ENCODE measurements around the gene MPRIP.
"Not testable (repeated sequence)": the region's sequence is repeated elsewhere in the genome, so short reads cannot be mapped to it uniquely, and the experiment has no call there.

MPRIP gene

DNA sequence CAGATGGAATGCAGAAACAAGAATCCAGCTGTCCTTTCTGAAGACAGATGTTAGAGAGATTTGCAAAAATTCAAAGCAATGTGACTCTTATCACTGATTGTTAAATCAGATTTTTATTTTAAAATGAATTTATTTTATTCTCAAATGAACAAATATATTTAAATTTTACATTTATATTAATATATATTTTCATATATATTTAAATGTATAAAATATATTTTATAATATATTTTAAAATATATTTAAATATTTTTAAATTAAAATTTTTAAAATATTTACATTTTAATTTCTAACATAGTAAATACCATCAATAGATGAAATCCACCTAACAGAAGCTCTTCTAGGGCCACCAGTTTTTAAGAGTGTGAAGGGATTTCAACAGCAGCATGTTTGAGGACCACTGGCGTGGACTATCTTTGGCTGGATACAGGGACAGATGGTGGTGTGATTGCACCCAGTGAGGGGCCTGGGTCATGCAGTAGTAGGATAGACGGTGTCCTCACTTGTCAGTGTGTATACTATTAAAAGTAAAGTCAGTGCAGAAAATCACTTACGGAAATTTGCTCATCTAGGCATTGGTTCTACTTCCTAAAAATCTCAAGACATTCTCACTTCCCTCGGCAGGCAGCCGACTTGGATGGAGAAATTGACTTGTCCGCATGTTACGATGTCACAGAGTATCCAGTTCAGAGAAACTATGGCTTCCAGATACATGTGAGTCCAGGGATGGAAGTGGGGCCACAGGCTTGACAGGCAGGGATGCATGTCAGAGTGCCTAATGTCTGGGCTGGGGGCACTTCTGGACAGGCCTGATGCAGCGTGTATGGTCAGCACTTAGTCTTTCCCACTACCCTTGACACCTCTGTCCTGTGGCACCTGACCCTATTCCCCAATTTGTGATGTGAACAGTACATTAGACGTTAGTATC, 107.5 kb downstream of the MPRIP start:
- DNase-seq (ENCODE audit: low spot score) = no peak

DNA sequence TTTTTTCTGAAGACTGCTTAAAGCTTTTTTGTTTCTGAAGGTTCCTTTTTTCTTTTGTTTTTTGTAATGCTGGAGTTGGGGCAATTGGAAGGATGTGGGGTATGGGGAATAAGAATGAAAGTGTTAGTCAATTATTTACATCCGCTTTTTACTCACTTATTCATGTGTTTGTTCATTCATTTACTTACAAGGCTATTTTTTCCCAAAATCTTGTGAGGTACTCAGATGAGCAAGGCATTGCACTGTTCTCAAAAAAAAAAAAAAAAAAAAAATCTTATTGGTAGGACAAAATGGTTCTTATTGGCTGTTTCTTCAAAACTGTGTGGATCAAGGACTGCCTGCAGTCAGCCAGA, 108.2 kb downstream of the MPRIP start:
- DNase-seq (ENCODE audit: low spot score) = peak; percentile 77

DNA sequence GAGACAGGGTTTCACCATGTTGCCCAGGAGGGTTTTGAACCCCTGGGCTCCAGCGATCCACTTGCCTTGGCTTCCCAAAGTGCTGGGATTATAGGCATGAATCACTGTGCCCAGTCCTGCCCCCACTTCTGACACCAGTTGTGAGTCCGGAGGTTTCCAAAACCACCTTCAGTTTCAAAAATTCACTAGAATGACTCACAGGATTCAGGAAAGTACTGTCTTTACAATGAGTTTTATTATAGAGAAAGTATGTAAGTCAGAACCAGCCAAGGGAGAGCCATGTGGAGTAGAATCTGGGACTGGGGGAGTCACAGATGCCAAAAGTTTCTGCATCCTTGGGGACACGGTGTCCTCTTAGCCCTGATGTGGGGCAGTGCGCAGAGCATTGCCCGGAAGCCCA, 108.8 kb downstream of the MPRIP start:
- DNase-seq (ENCODE audit: low spot score) = peak; percentile 82

DNA sequence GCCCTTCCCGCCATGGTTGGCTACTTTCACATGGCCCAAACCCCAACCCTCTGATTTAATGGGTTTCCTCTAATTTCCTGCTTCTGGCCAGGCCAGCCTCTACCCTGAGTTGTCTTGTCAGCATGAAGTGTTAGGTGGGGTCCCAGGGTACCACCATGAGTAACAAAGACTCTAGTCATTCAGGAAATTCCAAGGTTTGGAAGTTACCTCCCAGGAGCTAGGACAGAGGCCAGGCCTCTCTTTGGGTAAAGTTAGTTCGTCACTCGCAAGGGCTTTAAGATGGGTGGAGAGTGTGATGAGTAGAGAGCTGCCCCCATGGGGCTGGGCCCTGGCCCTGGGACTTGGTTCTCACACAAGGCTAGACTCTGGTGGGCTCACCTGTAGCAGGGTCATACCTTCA, 109.3 kb downstream of the MPRIP start:
- DNase-seq (ENCODE audit: low spot score) = no peak

DNA sequence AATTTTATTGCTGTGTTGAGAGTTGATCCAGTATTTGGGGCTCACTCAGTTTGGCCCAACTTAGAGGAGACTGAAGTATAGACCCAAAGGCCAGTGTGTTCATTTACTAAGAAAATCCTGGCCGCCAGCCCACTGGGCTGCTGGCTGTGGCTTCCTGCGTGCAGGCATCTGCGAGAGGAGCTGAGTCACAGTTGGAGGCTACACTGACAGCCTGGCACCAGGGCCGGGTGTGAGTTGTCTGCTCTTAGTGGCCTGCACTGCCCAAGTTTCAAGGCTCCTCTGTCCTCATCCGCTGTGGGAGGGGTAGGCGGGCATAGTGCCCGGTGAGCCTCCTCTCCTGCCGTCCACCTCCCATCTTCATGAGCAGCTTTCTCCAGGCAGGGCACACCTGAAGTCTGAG, 109.7 kb downstream of the MPRIP start:
- DNase-seq (ENCODE audit: low spot score) = peak; percentile 71

DNA sequence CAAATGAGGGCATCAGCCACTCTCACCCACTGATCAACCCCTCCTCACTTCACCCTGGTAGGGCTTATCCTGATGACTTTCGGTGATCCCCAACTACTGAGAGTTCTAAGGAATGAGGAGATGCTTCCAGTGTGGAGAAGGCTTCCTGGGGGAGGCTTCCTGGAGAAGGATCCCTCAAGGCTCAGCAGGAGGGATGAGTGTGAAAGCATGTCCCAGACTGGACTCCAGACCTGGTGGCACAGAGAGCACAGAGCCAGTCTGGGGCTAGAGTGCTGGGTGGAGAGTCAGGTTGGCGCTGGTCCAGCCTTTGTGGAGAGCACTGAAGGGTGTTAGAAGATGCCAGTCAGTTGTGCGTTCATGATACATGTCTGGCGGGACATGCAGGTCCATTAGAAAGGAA, 110.1 kb downstream of the MPRIP start:
- DNase-seq (ENCODE audit: low spot score) = no peak

DNA sequence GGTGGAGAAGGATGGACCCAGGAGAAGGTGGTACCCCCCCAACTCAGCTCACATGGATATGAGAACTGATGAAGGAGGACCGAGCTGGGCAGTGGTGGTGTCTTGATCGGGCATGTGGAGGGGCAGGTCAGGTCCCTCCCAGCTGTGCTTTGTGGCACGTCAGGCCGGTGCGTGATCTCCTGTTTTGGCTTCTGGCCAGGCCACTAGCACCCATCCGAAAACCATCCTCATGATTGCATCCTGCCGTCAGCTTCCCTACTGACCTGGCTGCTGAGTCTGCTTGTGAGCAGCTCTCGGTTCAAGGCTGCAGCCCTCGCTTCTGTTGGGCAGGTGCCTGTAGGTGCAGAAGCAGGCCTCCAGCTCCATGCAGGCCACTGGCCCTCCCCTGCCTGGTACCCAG, 110.8 kb downstream of the MPRIP start:
- no peak for DNase-seq (ENCODE audit: low spot score)

DNA sequence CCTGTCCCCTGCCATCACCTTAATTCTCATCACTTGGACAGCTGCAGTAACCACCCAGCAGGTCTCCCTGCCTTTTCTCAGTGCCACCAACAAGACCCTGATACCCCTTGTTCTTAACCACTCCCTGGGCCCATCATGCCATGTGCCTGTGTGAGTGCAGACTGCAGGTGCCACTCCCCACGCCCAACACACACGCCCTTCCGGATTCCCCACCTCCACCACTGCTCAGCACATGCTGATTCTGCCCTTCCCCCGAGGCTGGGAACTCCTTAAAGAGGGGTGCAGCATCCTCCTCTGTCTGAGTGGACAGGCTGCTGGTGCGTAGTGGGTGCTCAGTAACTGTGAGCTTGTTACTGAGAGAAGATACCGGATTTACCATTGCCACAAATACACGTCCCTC, 111.5 kb downstream of the MPRIP start:
- no peak for DNase-seq (ENCODE audit: low spot score)

DNA sequence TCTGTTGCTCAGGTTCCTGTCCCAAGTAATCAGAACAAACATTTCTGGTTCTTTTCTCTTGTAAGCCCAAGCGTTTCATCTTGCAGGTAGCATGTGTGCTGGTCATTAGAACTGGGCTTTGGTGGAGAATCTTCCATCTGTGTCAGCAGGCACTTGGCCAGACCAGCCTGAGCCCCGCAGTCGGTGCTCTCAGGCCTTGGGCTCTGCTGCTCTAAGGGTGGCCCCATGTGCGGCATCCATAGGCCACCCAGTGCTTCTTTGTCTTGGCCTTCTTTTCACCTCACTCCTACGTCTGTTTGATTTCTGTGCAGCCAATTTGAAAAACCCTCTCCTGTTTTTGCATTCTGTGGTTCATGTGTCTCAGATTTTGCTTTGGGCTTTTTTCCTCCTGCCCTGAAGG, 112.3 kb downstream of the MPRIP start:
- DNase-seq (ENCODE audit: low spot score) = no peak

DNA sequence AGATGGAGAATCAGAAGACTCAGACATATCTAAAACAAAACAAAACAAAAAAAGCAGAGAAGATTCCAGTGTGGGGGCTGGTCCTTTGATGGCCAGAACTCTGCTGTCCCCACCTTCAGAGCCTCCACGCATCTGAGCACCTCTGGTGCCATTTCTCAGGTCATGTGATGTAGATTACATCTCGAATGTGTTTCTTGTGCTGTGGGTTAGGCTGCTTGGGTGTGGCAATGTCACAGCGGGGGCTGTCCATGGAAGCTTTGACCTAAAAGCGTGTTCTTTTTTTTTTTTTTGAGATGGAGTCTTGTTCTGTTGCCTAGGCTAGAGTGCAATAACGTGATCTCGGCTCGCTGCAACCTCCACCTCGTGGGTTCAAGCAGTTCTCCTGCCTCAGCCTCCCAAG, 112.7 kb downstream of the MPRIP start:
- no peak for DNase-seq (ENCODE audit: low spot score)

DNA sequence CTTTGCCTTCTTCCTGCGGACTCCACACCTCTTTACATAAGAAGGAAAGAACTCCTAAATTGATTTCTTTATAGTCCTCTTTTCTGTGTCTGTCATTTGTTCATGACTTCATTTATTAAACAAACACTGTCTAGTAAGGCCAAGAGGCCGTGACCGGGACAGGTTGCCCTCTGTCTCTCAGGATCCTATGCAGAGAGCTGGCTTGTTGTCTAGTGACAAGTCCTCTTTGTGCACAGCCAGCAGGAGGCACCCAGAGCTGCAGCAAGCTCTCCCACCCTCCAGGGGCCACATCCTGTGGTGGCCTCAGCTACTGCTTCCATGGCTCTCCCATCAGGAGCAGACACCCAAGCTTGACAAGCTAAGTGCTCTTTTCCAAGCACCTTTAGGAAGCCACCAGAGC, 113.3 kb downstream of the MPRIP start:
- DNase-seq (ENCODE audit: low spot score) = no peak

DNA sequence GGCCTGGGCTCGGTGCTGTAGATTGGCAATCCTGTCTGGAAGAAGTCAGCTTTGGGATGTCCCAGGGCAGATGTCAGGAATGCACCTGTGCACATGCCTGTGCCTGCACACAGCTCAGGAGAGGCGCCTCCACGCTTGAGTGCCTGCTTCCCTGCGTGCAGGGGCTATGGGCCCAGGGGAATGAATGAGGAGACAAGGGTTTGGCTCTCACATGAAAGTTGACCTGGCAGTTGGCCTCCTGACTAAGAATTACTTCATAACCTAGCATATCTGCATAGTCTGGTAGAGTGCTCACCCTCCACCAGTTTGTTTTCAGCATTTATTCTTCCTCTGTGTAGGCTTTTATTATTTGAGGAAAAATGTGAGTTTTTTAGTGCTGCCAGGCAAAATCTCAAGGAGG, 113.8 kb downstream of the MPRIP start:
- DNase-seq (ENCODE audit: low spot score) = no peak

DNA sequence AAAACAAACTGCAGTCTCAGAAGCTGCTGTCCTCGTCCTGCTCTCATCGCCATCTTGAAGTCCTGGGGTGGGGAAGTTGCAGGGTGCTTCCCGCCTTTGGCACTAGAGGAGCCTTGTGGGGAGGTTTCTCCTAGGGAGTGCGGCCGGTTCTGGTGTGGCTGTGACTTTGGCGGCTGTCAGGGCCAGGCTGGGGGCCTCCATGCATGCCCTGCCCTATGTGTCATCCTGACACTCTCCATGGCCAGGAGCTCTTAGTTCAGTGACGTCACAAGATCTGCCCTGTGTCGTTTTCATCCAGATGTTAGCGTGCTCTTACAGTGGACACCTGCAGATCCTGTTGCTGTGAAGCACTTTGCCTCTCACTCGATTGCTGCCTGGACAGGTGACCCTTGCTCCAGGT, 114.3 kb downstream of the MPRIP start:
- no peak for DNase-seq (ENCODE audit: low spot score)

DNA sequence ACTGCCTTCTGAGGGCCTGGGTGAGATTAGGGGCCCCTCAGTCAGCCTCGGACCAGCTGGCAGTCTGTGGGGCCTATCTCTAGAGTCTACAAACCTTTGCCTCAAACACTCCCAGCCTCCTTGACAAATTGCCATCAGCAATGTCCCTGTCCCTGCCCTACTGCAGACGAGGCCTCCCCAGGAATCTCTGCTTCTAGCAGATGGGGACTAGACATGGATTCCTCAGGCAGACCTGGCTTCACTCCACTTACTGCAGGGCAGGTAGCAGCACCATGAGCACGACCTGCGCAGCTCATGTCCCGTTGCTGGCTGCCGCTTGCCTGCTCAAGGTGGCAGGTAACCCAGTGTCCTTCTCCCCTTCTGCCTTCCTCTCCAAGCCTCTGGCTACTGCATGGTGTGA, 114.8 kb downstream of the MPRIP start:
- DNase-seq (ENCODE audit: low spot score) = no peak

DNA sequence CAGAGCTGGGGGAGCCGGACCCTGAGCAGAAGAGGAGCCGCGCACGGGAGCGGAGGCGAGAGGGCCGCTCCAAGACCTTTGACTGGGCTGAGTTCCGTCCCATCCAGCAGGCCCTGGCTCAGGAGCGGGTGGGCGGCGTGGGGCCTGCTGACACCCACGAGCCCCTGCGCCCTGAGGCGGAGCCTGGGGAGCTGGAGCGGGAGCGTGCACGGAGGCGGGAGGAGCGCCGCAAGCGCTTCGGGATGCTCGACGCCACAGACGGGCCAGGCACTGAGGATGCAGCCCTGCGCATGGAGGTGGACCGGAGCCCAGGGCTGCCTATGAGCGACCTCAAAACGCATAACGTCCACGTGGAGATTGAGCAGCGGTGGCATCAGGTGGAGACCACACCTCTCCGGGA, 116.2 kb downstream of the MPRIP start:
- DNase-seq (ENCODE audit: low spot score) = not testable (repeated sequence)

DNA sequence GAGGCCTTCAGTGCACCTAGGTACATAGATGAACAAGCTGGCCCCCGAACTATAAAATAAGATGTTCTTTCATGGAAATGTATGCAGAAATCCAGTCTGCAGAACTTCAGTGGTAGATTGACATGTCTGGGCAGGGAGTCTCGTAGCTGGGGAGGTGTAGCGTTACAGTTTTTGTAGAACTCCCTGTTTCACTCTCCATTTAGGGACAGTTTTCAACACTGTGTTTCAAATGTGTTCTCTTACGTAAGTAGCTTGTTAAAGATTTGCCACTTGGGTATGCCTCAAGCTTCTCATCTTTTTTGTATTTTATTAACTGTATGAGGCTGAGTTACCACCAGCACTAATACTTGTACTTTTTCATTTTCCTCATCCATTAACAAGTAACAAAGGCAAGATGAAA, 117.3 kb downstream of the MPRIP start:
- no peak for DNase-seq (ENCODE audit: low spot score)

DNA sequence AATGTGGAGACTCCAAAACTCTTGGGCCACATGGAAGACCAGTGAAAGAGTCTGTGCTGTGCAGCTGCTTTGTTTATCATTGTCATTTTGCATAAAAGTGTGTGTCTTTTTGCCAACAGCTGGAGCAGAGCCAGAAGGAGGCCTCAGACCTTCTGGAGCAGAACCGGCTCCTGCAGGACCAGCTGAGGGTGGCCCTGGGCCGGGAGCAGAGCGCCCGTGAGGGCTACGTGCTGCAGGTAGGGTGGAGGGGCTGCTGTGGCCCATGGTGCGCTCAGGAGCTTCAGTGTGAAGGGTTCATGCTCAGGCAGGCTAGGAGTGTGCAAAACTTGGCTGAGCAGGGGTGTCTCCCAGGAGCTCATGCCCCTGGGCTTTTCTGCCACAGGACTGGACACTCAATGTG, 118.9 kb downstream of the MPRIP start:
- no peak for DNase-seq (ENCODE audit: low spot score)

DNA sequence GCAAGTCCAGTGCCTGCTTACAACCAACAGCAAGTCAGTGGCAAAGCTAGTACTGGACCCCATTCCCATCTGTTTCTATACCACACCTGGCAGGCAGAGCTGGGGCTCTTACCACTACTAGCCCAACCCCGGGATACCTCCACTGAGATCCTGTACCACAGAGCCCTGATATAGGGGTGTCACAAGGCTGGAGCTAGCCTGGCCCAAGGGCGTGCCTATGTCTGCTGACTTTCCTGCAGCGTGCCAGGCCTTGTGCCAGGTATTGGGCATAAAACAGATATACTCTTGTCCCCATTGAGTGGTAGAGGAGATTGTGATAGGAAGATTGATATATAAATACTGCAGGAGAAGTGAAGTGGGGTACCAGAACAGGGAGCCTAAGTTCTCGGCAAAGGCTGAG, 119.5 kb downstream of the MPRIP start:
- DNase-seq (ENCODE audit: low spot score) = no peak

DNA sequence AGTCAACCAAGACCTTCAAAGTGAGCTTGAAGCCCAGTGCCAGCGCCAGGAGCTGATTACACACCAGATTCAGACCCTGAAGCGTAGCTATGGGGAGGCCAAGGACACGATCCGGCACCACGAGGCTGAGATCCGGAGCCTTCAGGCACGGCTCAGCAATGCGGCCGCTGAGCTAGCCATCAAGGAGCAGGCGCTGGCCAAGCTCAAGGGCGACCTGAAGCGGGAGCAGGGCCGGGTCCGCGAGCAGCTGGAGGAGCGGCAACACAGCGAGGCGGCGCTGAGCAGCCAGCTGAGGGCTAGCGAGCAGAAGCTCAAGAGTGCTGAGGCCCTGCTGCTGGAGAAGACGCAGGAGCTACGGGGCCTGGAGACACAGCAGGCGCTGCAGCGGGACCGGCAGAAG, 121.9 kb downstream of the MPRIP start:
- DNase-seq (ENCODE audit: low spot score) = no peak

DNA sequence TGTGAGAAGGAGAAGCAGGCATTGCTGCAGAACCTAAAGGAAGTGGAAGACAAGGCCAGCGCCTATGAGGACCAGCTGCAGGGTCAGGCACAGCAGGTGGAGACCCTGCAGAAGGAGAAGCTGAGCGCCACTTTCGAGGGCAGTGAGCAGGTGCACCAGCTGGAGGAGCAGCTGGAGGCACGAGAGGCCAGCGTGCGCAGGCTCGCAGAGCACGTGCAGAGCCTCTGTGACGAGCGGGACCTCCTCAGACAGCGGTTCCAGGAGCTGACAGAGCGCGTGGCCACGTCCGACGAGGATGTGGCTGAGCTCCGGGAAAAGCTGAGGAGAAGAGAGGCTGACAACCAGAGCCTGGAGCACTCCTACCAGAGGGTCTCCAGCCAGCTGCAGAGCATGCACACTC, 122.4 kb downstream of the MPRIP start:
- DNase-seq (ENCODE audit: low spot score) = no peak

DNA sequence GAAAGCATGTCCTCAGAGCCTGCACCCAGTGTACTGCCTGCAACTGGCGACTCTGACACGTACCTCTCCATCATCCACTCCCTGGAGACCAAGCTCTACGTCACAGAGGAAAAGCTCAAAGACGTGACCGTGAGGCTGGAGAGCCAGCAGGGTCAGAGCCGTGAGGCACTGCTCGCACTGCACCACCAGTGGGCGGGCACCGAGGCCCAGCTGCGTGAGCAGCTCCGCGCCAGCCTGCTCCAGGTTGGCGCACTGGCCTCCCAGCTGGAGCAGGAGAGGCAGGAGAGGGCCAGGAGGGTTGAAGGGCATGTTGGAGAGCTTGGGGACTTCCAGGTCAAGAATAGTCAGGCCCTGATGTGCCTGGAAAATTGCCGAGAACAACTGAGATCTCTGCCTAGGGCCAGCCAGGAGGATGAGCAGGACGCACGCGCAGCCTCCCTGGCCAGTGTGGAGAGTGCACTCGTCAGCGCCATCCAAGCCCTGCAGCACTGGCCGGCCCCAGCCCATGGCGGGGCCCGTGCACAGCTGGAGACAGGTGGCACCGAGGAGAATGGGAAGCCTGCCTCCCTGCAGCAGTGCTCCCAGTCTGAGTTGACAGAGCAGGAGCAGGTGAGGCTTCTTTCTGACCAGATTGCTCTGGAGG, 123.5 kb downstream of the MPRIP start:
- DNase-seq (ENCODE audit: low spot score) = no peak

DNA sequence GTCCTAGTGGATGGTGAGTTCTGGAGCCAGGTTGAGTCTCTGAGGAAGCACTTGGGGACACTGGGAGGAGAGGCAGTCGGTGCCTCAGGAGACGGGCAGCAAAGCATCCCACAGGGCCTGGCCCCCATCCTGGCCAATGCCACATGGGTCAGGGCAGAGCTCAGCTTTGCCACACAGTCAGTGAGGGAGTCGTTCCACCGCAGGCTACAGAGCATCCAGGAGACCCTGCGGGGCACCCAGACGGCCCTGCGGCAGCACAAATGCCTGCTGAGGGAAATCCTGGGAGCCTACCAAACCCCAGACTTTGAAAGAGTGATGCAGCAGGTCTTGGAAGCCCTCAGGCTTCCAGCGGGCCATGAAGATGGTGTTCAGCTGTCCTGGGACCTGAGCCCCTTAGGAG, 124.2 kb downstream of the MPRIP start:
- no peak for DNase-seq (ENCODE audit: low spot score)

DNA sequence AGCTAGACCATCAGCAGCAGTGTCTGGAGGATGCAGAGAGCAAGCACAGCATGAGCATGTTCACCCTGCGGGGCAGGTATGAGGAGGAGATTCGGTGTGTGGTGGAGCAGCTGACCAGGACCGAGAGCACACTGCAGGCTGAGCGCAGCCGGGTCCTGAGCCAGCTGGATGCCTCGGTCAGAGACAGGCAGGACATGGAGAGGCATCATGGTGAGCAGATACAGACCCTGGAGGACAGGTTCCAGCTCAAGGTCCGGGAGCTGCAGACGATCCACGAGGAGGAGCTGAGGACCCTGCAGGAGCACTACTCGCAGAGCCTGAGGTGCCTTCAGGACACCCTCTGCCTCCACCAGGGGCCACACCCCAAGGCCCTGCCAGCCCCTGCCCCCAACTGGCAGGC, 125.1 kb downstream of the MPRIP start:
- DNase-seq (ENCODE audit: low spot score) = no peak

DNA sequence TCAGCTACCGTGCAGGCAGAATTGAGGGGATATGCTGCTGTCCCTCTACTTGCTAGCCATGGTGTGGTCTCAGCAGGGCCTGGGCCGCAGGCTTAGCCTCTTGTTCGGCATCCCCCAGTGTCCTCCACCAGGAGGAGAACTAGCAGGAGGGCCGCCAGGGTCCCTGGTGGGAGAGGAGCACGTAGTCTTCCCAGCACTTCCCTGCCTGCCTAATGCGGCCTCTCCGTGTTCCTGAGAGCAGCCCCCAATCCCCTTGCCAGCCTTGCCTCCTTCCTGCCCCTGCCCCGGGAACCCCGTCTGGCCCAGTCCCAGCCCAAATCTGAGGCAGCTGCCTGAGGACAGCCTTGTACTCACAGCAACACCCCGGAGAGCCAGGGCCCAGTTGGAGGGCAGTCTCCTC, 125.7 kb downstream of the MPRIP start:
- DNase-seq (ENCODE audit: low spot score) = no peak
